Fibroblast of skin of left quadriceps (primary cell): ENCODE data around the gene SYTL2.
"Not testable (repeated sequence)": the region's sequence is repeated elsewhere in the genome, so short reads cannot be mapped to it uniquely, and the experiment has no call there.

ENCODE experiments used
- DNase-seq, 2 experiments: peaks; one replicate each; pipeline ENCODE4 v3.0.0-alpha.2; 2013; ENCODE audit warnings: low read depth in 2 of 2

Gene SYTL2

DNA sequence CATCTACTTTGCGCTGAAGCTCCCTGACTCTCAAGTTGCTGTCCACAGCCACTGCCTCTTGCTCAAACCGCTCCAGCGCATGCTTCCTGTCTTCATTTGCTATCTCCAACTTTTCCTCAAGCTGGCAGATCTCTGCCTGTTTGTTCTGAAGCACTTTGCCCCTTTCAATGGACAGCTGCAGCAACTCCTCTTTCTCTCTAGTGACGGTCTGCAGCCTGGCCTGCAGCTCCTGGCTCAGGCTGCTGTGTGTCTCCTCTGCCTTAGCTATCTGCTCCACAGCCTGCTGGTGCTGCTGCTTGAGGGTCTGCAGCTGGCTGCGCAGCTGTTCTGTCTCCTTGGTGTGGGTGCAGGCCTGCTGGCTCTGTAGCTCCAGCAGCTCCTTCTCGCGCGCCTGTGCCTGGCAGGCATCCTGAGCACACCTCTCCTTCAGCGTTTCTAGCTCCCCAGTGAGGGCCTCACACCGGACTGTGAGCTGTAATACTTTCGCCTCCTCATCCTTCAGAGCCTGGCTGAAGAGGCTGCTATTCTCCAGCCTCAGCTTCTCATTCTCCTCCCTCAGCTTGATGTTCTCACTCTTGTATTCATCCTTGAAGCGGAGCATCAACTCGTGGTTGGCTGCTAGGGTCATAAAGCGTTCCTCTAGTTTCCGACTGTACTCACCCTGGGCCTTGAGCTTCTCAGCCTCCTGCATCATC, 125.7 kb downstream of the SYTL2 start:
- DNase-seq = no peak

DNA sequence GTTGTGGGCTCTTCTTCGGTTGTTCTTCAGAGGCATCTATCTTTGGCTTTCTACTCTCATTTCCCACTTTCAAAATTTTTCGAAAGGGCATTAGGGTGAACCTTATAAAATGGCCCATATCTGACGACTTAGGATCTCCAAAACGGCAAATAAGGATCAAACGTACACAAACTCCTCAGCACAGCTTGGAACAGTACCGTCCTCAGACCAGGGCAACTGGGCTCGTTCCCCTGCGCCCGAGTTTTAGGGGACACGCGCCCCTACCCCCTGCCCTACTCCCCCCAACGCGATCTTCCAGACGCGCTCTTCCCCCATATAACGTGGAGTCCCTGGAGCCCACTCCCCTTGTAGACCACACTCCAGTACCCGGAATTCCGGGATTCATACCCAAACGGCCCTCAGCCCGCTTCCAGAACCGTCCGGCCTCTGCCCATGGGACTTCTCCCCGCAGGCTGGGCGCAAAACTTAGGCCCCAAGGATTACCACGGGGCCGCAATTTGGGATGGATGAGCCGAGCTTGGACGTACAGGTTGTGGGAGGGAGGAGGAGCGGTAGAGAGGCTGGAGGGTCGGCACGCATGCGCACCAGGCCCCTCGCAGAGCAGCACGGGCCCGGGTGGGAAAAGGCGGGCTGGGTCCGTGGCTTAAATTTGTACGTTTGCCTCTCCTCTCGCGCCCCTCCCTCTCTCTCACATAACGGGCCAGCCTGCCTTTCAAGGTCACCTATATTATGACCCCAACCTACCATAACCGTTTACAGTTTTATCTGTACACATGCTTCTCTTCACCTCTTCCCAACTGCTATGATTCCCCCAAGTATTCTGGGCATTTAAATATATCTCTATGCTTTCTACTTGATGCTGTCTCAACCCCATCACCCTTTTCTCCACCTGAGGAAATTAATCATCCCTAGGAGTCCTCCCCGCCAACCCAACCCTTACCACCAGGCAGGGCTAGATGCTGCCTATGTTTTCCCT, 128.3 kb downstream of the SYTL2 start:
- no peak for DNase-seq

DNA sequence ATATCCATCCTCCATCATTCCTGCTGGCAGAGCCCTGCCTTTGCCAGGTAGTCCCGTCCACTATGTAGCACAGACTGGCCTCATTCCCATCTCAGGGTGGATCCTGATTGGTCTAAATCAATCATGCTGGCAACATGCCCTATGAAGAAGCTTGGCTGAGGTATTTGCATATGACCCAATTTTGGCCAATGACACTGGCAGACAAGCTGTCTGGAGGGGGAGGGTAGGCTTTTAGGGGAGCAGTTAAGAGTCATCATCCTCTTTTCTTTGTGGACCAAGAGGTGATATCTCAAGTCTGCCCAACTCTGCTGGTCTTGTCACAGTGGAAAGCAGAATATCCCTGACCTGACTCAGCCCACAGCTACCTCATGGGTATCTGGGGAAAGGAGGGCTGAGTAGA, 130.0 kb downstream of the SYTL2 start:
- no peak for DNase-seq

DNA sequence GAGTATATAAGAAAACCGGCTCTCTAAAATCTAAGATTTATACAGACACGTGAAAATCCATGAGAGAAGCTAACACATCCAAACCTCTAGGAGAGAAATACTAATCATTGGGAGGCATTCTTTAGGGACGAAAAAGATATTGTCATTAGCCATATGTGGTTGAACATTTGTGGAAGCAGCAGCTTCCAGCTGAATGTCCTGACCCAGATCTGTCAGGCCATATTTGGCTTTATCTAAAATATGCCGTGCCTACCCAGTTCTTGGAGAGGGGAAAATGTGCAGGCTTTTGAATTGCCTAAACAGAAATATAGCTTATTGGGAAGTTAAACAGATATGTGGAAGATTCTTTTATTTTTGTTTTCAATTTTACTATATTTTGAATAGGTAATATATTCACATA, 131.4 kb downstream of the SYTL2 start:
- no peak for DNase-seq

DNA sequence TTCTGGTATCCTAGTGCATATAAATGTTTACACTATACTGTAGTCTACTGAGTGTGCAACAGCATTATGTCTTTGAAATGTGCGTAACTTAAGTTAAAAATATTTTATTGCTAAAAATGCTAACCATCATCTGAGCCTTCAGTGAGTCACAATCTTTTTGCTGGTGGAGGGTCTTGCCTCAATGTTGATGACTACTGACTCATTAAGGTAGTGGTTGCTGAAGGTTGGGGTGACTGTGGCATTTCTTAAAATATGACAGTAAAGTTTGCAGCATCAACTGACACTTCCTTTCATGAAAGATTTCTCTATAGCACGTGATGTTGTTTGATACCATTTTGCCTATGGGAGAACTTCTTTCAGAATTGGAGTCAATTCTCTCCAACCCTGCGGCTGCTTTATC, 137.5 kb downstream of the SYTL2 start:
- no peak for DNase-seq

DNA sequence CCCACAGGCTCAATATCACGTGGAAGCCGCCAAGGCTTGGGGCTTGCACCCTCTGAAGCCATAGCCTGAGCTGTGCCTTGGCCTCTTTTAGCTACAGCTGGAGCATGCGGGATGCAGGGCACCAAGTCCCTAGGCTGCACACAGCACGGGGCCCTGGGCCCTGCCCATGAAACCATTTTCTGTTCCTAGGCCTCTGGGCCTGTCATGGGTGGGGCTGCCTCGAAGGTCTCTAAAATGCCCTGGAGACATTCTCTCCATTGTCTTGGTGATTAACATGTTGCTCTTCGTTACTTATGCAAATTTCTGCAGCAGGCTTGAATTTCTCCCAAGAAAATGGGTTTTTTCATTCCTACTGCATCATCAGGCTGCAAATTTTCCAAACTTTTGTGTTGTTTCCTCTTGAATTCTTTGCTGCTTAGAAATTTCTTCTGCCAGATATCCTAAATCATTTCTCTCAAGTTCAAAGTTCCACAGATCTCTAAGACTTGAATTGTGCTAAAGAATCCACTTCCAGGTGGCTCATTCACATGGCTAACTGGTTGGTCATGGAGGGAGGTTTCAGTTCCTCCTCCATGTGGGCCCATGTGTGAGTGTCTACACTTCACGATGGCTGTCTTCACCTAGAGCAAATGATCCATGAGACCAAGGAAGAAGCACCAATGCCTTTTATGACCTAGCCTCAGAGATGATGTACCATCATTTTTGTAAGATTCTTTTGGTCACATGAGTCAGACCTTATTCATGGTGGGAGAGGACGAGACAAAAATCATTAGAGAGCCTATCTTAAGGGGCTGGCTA, 138.6 kb downstream of the SYTL2 start:
- no peak for DNase-seq

DNA sequence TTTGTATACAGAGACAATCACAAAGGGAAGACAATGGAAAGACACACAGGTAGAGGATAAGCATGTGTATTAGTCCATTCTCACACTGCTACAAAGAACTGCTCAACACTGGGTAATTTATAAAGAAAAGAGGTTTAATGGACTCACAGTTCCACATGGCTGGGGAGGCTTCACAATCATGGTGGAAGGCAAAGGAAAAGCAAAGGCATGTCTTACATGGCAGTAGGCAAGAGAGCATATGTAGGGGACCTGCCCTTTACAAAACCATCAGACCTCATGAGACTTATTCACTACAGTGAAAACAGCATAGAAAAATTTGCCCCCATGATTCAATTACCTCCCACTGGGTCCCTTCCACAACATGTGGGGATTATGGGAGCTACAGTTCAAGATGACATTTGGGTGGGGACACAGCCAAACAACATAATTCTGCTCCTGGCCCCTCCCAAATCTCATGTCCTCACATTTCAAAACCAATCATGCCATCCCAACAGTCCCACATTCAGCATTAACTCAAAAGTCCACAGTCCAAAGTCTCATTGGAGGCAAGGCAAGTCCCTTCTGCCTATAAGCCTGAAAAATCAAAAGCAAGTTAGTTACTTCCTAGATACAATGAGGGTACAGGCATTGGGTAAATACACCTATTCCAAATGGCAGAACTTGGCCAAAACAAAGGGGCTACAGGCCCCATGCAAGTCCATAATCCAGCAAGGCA, 139.8 kb downstream of the SYTL2 start:
- DNase-seq = not testable (repeated sequence)

DNA sequence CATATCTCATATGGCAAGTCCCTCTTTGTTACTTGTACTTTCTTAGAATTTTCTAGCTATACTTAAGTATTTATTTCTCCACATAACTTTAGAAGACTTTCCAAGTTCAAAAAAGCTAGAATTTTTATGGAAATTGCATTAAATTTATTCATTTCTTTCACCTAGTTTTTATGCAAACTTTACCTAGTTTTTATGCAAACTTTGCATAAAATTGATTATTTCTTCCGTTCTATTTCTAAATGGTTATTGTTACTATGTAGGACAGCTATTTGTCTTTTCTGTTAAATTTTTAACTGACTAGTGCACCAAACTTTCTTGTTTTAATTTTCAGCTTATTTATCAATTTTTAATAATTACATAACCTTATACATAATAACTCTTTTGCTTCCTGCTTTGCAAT, 142.8 kb downstream of the SYTL2 start:
- DNase-seq = no peak

DNA sequence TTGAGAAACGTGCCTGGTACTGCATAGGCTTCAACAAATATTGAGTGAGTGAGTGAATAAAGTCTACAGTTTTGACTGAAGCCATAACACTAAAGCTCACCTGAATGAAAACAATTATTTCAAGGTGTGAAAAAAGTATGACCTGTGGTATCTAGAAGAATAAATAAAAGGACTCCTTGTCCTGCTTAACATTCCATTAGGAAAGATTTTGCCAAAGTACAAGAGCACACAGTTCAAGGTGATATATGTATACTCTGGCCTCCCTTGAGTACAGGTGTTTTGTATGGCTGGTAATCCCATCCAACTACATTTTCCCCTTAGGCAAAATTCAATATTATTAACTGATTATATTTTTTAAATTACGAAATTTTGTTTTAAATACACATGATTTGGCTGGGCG, 144.3 kb downstream of the SYTL2 start:
- DNase-seq = no peak

DNA sequence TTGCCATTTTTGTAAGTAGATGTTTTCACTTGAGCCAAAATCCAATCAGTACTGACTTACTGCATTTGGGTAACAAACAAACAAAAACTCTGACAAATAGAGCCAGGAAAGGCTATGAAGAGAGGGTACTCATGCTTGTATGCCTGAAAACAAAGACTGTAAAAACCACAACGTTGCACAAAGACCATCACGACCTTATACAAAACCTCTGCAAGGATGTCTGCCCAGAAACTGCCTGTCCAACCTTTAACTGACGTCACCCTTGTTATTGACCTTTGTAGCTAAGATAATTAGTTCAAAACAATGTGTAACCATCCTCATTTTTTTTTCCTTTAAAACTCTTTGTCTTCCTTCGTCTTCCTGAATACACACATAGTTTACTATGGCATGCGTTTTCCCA, 145.2 kb downstream of the SYTL2 start:
- DNase-seq = no peak

DNA sequence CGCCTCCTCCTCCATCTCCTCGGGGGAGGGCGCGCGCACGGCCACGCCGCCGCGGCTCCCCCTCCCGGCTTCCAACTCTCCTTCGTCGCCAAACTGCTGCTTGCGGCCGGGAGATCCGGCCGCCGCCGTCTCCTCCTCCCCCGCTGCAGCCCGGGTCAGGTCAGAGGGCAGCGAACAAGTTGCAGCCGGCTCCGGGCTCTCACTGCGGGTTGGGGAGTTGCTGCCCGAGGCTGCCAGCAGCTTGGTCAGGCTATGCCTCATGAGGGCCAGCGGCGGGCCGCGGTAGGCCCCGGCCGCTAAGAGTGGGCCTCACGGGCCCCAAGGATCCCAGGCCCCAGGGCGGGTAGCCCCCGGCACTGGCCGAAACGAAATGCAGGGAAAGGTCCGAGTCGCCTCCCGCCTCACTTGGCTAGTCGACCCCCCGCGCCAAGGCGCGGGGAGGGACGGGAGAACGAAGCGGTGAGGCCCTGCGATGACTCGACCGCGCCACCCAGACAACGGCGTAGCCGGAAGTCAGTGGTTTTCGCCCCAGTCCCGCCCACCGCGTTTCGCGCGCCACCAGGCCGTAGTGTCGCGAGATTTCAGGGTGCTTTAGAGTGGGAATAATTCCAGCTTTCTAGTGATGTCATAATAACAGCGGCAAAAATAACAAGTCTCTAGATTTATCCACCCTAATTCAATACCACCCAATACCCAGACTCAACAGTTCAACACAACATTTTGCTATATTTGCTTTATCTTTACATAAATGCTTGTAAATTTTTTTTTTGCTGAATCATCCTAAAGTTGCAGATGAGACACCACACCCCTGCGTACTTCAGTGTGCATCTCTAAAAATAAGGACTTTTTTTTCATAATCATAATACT, 146.1 kb downstream of the SYTL2 start, which contains the start of gene CREBZF:
CREBZF (minus strand) TSS at position 515 of the 867 bp plus-strand sequence; CDS start at position 261, 254 bp downstream.
- DNase-seq = peak; percentile 89 to 90

DNA sequence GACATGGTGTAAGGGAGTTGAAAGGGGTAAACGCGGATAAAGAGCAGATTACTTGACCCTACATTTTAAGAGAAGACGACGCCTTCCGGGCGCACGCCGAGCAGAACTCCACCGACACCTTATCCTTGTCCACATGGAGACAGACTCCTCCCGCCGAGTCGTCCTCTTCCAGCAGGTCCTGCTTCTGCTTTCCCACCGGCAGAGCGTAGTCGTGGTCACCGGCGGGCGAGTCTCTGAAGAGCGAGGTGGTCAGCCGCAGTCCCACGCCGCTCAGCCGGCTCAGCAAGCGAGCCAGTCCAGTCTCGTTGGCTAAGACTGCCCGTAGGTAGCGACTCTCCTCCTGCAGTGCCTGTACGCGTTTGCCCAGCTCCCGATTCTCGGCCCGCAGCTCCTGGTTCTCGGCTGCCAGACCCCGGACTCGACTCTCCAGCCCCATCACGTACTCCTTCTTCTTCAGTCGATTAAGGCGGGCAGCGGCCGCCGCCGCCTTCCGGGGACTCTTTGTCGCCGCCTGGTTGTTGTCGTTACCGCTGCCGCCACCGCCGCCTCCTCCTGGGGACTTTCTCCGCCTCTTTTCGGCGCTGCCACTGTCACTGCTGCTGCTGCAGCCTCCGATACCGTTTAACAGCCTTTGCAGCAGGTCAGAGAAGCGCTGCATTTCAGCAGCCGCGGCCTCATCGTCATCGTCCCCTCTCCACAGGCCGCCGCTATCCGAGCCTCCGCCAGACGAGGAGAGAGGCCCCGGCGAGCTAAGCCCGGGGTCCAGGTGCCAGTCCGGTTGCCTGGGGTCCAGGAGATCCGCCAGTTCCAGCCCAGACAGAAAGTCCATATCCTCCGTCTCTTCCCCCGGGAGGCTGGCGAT, 147.0 kb downstream of the SYTL2 start:
- no peak for DNase-seq

DNA sequence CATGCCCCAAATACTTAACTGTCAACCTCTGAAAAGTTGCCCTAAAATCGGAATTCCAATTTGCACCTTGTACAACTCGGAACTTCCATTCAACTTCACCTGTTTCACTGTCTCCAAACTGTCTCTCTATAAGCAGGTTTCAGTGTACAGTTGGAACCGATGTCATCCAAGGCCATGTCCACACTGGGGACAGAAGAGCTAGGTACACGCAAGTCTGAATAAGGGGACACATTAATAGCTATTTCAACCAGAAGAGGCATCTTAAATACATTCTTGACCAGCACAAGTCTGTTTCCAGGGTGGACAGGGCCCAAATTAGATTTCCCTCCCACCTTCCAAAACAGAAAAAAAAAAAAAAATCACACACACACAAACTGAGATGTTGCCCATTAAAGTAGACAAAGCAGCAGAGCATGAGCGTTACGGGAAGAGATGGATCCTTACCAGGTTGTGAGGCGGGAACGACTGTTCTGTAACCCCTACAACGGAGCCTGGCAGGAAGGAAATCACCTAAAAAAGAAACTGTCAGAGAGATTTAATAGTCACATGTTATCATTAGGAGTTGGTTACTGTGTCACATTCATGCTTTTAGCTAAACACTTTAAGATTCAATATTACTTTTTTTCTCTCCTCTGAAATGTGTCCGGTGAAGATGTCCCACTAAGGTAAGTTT, 147.7 kb downstream of the SYTL2 start:
- DNase-seq = no peak

DNA sequence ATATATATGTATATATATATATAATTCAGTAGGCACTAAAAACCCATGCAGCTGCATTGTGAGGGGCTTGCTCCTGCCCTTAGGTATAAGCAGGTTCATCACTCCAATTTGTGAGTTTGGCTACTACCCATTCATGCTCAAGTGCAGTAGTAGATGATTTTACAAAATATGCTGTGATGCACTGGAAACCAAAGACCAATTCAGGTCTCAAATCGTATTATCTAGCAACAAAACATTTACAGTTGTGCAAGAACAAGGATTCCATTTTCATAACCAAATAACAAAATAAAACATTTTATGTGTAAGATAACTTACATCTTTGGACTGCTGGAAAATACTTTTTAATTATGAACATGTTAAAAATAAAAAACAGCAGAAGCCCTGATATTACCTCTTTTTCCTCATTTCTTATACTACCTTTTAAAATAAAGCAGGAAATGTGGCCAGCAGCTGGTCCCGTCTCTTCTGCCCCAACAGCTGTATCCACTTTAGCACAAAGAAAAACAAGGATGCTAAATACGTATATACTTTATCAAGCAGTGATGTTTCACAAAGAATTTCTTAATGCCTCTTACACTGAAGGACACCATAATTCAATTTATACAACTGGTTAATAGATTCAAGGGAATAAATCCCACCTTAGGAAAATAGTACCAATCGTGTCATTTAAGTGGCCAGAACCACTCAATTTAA, 148.8 kb downstream of the SYTL2 start:
- no peak for DNase-seq

DNA sequence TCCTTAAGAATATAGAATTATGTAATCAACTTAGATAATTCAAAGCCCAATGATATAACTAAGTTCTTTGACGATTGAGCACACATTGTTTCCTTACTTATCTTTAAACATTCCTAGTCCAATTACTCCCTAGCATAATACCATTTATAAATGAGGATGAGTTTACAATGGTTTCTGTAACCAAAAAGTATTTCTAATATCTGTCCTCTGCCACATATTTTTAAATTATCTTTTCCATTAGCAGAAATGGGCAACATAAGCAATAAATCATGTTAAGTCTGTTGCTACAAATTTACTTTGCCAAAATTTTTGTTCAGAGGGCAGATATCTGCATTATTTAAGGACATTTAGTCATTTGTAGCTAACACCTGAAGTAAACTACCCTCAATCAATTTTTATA, 152.8 kb downstream of the SYTL2 start:
- DNase-seq = no peak

DNA sequence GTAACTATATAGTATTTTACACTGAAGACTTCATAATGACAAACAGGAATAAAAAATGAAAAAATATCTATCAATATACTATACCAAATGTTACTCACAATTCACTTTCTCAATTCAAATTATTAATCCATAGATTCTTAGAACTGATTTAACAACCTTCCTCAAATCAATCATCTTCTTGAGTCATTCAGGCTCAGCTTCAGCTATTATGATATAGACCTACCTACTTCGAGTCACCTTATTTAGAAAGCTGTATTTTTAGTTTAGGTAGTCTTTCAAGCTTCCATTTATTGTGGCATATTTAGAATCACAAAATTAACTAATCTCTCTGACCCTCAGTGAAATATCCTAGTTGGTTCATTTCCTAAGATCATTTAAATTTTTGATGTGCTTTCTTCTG, 154.2 kb downstream of the SYTL2 start:
- no peak for DNase-seq

DNA sequence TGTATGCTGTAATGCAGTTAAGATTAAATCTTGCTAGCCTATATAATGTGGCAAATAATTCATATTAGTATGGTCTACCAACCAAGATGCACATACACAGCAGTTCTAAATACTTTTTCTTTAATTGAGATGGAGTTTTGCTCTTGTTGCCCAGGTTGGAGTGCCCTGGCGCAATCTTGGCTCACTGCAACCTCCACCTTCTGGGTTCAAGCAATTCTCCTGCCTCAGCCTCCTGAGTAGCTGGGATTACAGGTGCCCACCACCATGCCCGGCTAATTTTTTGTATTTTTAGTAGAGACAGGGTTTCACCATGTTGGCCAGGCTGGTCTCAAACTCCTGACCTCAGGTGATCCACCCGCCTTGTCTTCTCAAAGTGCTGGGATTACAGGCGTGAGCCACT, 156.6 kb downstream of the SYTL2 start:
- not testable (repeated sequence) for DNase-seq

DNA sequence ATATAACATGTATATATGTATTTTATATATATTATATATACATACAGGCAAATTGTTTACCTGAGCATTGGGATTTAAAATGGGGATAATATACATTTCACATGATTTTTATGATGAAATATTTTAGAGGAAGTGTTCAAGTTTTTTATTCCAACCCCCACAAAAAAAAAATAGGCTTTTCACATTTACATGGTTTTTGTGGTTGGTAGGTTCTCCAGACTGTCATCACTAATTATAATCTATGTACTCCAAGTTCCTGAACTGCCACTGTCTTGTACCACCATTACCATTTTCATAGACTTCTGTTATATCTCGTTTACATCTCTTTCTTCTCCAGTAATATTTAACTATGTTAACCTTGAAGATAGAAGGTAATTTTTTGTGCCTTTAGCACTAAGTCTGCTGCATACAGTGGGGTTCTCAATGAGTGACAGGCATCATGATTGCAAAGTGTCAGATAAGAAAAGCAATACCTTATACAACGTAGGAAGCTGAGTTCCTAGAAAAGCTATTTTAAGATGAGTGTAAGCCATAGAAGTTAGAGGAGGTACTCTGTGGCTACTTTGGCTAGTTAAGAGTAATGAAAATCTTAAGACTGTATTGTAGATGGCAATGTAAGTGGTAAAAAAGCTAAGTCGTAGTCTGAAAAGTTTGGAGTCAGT, 158.0 kb downstream of the SYTL2 start:
- no peak for DNase-seq
